ENCODE data around the gene CAMK2N1.
"Not testable (repeated sequence)": the region's sequence is repeated elsewhere in the genome, so short reads cannot be mapped to it uniquely, and the experiment has no call there.

Gene CAMK2N1

DNA sequence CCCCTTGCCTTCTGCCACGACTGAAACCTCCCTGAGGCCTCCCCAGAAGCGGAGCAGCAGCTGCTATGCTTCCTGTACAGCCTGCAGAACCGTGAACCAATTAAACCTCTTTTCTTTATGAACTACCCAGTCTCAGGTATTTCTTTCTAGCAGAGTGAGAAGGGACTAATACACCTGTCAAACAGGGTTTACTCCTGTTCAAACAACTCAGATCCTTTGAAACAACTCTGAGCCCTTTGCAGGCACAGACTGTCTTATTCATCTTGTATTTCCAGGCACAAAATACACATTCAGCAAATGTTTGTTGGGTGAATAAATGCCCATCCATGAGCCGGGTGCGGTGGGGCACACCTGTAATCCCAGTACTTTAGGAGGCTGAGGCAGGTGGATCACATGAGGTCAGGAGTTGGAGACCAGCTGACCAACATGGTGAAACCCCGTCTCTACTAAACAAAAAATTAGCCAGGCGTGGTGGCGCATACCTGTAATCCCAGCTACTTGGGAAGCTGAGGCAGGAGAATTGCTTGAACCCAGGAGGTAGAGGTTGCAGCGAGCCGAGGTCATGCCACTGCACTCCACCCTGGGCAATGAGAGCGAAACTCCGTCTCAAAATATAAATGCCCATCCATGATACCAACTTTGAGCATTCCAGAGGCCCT lies 10.8 kb upstream of the CAMK2N1 start:
- DNase-seq (ENCODE audit: low read depth in 2 of 3, low spot score in 2 of 3): not testable (repeated sequence)

DNA sequence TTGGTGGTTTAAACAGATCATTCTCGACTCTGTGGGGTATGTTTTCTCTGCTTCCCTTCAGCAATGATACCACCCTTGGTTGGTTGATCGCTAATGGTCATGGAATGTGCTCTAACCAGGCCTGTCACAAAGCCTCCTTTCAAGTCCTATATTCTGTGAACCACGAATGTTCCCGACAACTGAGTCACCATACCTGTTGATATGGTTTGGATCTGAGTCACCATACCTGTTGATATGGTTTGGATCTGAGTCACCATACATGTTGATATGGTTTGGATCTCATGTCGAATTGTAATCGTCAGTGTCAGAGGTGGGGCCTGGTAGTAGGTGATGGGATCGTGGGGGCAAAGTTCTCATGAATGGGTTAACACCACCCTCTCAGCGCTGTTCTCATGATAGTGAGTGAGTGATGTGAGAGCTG lies 10.2 kb upstream of the CAMK2N1 start:
- DNase-seq (ENCODE audit: low read depth in 2 of 3, low spot score in 2 of 3): no peak

DNA sequence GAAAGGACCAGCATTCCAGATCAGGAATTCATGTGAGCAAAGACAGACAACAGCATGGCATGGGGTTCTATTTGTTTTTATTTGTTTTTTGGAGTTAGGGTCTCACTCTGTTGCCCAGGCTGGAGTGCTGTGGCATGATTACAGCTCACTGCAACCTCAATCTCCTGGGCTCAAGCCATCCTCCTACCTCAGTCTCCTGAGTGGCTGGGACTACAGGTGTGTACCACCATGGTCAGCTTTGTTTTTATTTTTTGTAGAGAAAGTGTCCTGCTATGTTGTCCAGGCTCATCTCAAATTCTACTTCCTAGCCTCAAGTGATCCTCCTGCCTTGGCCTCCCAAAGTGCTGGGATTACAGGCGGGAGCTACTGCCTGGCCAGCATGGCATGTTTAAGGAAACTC lies 9.7 kb upstream of the CAMK2N1 start:
- no peak for DNase-seq (ENCODE audit: low read depth in 2 of 3, low spot score in 2 of 3)

DNA sequence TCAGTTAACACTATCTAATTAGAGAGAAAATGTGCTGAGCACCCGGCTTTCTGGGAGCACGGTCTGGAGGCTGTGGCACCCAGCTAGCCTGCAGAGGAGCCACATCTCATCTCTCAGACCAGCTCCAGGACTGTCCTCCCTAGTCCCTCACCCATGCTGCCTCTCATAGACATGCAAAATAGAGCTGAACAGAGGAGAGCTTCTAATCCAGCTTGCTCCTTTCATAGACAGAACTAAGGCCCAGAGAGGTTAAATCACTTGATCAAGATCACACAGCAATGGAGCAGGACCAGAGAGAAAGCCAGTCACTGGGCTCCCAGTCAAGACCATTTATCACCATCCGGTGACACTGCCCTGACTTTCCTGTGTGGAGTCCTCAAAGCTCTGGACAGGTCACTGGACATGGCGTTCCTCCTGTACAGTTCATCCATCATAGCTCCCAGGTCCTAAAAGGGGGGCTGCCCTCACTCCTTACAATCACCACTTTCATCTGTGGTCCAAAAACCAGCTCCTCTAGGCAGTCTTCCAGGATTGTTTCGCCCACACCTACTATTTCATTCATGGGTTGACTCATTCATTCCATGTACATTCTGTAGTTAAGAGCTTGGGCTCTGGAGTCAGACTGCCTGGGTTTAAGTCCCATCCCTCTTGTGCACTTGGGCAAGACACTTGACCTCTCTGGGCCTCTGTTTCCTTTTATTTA lies 8.8 kb upstream of the CAMK2N1 start:
- no peak for DNase-seq (ENCODE audit: low read depth in 2 of 3, low spot score in 2 of 3)

DNA sequence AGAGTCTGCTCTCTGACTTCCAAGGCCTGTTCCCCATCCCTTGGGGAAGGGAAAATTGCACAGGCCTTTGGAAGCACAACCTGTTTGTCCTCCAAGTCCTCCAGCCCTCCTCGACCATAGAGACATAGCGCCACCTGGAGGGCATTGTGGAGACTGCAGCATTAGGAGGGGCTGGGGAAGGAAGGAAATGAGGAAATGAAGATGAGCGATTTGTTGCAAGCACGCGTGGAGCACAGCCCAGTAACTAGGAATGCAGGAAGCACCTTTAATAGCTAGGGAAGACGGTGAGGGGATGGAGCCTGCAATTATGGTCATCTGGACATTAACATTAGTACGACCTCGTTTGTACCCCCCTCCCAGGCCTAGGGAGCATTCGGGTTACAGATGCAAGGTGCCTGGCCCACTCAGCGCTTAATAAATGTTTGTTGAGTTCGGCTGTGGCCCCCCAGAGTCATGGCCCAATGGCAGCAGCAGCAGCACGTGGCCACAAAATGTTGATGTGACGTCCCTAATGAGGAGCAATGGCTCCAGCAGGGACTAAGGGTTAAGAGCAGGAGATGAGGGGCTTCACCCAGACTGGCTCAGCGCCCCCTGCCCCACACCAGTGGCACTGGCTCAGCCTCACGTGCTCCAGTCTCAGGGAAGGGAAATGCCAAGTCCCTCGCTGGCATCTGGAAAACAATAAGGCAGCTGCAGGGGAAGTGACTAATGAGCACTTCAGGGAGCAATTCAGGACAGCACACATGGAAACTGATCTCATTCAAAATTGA lies 8.0 kb upstream of the CAMK2N1 start:
- peak in 2 of 3 experiments; percentile 76 to 86 for DNase-seq (ENCODE audit: low read depth in 2 of 3, low spot score in 2 of 3)

DNA sequence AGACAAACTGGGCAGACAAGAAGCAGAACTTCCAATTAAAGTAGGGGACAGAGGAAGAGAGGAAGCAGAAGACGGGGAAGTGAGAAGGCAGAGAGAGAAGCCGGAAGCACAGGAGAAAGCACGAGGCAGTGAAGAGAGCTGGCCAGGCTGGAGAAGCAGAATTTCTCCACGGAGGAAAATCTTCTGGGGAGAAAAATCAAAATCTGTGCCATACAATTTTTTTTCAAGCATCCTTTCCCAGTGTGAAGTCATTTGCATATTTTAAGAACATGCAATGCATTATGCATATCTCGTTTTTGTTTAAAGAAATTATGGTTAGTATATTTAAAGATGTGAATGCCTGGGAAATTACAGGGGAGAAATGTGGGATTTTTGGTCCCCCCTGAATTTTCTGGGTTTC lies 7.3 kb upstream of the CAMK2N1 start:
- no peak for DNase-seq (ENCODE audit: low read depth in 2 of 3, low spot score in 2 of 3)

DNA sequence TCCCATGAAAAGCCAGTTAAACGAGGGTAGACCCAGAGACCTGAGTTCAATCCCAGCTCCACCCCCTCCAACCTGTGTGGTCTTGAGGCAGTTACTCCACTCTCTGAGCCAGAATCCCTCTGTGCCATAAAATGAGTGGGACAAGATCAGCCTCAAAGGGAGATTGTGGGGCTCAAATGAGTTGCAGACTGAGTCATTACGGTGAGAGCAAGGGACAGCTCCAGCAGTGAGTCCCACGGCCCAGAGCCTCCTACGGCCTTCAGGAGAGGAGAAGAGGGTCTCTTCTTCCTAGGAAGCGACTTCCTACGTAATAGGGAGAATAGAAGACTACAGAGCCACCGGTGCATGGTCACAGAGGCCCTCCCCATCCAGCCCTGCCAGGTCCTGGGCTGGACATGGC lies 6.7 kb upstream of the CAMK2N1 start:
- DNase-seq (ENCODE audit: low read depth in 2 of 3, low spot score in 2 of 3): no peak

DNA sequence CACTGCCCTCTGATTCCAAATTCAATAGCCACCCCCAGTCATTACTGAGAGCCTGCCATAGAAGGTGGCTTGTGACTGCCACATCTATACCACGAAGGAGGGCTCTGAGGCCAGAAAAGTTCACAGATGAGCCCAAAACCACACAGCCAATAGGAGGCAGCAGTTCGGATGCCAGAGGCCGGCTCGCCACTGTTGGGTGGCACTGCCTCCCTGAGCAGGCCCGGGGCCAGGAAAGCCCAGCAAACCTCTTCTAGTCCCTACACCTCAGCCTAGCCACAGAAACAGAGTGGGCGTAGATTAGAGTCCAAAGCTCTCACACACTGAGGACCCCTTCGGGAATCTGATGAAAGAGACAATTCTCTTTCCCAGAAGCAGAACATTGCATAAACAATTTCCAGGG lies 5.9 kb upstream of the CAMK2N1 start:
- no peak for DNase-seq (ENCODE audit: low read depth in 2 of 3, low spot score in 2 of 3)

DNA sequence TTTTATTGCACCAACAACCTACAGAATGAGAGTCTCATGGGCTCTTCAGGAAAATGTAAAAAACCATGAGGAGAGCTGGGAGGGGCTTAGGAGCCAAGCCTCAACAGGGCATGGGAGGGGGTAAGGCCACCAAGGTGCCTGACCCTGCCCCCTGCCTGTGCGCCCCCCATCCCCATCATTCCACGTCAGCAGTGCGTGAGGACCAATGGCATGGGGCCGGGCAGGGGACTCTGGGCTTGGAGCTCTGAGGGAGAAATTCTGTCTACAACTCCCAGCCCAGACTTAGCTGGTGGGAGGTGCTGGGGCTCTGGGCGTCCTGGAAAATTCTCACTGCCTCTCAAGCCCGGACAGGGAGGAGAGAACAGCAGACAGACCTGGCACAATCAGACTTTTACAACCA lies 5.2 kb upstream of the CAMK2N1 start:
- no peak for DNase-seq (ENCODE audit: low read depth in 2 of 3, low spot score in 2 of 3)

DNA sequence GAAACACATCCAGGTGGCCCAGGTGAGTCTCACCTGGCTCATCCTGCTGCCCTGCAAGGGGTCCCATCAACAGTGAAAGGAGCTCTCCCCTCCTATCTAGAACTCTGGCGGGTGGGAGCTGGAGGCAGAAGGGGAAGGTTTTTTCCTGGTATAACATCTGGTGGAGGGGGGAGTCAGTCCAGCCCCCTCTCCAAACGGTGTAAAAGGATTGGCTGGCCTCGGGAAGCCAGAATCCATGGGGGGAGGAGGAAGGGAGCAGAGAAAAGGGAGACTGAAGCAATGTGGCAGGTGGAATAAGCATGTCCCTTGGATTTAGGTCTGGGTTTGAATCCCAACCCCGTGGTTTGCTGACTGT lies 1.2 kb upstream of the CAMK2N1 start:
- DNase-seq (ENCODE audit: low read depth in 2 of 3, low spot score in 2 of 3): no peak

DNA sequence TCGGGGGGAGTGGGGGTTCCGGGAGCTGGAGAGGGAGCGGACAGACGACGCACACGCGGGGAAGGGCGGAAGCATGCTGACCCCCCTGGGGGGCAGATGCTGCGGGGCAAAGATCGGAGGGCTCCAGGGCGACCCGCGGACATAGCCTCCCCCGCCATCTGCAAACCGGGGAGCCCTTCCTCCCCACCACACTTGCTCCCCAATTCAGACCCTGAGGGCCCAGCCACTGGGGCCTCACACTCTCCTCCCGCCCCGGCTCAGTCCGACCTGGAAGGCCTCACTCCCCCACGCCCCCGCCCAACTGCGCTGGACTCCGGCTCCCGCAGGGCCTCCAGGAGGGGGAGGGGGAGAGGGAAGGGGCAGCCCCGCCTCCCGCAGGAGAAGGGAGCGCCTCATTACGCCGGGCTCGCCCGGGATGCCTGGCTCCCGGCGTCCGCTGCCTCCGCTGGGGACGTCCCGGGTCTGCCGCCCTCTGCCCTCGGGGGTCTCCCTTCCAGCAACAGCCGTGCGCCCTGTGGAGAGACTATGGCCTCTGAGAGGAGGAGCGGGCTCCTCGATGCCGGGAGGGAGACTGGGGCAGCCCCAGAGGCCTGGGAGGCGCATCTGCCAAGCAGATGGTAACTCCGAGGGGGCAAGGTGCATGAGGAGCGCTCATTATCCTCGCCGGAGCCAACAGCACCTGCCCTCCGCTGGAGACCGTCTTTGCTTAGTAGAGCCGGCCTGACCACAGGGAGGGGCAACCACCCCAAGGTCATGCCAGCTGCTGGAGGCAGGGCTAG lies 636 bp upstream of the CAMK2N1 start:
- no peak for DNase-seq (ENCODE audit: low read depth in 2 of 3, low spot score in 2 of 3)

DNA sequence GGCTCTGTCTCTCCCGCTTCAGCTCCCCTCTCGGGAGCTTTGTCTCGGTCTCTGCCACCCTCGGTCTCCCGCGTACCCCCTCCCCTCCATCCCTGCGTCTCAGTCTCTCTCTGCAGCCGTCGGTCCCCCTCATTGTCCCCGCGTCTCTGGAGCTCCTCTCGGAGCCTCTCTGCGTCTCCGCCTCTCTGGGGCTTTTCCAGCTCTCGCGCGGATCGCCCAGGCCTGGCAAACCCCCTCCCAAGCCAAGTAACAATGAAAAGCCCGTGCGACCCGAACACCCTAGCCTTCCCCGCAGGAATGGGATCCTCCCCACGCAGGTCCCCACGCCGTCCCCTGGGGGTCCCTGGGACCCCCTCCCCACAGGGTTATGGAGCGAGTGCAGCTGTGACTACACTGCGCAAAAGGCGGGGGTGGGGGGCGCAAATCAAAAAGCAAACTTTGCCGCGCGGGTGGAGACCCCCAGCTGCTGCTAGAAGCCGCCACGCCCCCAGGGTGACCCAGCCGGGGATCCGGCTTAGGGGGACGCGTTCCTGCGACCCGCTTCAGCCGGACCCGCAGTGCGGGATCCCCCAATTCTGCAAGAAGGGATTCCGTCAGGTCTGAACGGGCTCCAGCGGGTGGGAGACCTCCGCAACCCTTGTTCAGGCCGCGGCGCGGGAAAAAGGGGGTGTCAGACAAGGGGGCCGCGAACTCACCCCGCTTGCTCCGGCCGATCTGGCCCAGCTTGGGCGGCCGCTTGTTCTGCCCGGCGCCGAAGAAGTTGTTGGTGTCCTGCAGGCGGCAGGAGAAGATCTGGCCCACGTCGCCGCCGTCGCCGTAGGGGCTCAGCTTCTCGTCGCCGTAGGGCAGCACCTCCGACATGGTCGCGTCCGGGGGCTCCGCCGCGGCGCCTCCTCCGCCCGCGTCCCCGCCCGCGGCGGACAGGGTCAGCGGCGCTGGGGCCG lies 1.2 kb downstream of the CAMK2N1 start:
- no peak for DNase-seq (ENCODE audit: low read depth in 2 of 3, low spot score in 2 of 3)

DNA sequence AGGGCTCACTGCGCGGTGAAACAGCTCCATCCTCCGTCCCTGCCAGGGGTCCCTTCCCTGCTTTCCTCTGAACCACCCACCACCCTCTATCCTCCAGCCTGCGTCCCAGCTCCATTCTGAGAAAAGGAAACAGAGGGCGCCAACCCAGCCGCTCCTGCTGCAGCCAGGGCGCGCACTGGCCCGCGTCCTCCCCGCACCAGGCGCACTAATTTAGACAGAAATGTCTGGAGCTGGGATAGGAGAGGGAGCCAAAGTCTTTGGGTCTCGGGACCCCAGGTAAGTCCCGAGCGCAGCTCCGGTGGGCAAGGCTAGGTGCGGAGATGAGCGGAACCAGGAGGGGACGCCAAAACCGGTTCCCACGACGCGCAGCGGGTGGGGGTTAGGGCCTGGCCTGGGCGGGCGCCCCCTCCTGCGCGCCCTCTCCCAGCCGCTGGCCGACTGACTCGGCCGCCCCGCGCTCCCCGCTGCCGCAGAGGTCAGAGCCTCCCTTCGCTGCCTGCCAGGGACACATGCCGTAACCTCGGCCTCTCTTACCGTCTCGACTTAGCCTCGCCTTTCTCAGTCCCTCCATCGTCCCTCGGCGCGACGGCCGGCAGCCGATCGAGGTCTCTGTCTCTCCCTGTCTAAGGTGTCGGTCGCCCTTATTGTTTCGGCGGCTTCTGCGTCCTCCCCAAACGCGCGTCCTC lies 2.0 kb downstream of the CAMK2N1 start:
- no peak for DNase-seq (ENCODE audit: low read depth in 2 of 3, low spot score in 2 of 3)

DNA sequence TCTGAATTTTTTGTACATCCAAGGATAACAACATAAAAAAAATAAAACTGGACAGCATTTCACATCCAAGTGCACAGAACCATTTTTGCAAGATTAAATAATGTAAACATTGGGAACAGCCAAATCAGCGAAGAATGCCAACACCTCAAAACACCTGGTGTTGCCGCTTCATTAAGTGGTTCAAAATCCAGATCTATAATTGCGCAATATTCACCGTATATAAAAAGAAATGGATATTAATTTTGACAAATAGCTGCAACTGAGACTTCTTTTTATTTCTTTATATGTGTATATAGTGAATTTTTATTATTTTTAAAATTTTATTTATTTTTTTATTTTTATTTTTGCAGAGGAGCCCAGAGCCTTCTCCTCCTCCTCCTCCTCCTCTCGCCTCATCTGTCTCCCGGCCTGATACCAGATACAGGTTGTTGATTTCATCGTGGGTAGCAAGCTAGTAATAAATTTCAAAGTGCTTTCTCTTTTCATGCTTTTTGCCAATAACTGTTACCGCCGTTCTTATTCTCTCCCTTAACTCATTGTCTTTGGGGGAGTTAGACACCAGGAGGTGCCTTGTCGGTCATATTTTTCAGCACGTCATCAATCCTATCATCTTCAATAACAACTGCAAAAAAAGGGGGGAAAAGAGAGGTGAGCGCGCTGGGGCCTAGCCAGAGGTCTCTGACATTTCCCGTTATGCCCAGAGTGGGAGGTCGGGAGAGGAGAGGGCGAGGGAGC lies 2.7 kb downstream of the CAMK2N1 start:
- DNase-seq (ENCODE audit: low read depth in 2 of 3, low spot score in 2 of 3): no peak

DNA sequence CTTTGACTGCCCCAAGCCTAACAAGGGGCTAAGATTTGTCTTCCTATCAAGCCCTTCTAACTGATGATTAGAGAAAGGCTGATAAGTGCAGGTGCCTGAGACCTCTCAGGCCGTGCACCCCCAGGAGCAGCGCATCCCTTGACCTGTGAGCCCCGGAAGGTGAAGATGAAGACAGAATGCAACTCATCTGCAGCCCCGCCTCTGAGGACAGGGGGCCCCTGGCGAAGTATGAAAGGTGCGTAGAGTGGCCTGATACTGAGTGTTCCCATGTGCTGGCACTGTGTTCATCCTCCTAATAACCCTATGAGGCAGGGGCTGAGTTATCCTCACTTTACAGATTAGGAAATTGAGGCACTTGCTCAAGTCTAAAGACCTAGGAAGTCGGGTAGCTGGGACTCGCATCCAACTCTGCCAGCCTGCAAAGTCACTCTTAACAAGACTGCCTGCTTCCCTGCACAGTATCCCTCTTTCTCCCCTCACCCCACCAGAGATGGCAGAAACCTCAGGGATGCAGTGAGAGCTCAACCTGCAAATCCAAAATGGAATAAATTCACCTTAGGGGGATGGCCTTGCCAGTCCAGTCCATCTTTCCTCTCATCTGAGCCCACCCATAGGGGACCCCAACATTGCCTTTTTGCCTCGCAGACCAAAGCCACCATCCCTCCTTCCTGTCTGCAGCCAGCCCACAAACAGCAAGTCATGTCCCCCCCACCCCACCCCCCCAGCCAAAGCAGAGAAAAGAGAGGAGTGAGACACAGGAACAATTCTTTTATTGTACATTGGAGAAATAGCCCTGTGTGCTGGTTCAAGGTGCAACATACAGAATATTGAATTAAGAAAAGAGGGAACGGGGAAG lies 4.1 kb downstream of the CAMK2N1 start:
- DNase-seq (ENCODE audit: low read depth in 2 of 3, low spot score in 2 of 3): no peak

DNA sequence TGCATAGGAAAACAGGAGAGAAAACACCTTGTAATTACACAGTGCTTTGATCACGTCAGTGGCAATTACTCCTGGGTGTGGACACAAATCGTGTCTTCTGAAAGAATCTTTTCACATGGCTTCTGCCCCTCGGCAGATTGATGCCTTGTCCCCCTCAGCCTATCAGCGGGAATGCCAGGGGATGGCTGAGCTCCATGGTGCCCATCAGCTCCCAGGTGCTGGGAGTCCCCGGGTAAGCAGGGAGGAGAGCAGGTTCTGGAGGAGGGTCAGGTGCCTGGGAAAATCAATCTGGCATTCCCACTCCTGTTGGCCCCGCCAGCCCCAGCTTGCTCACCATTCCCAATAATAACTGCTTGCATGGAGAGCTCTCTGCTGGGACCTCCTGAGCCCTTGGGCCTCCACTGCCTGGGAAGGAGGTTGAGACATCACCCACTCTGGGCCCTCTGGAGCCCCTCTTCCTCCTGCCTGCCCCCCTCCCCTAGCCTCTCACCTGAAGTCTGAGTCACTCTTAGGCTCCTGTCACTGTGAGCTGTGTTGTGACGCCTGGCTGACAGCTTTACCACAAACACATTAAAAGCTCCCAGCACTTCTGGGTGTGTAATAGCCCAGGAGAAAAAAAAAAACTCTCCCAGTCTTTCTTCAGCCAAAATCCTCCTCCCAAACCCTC lies 4.9 kb downstream of the CAMK2N1 start:
- no peak for DNase-seq (ENCODE audit: low read depth in 2 of 3, low spot score in 2 of 3)

DNA sequence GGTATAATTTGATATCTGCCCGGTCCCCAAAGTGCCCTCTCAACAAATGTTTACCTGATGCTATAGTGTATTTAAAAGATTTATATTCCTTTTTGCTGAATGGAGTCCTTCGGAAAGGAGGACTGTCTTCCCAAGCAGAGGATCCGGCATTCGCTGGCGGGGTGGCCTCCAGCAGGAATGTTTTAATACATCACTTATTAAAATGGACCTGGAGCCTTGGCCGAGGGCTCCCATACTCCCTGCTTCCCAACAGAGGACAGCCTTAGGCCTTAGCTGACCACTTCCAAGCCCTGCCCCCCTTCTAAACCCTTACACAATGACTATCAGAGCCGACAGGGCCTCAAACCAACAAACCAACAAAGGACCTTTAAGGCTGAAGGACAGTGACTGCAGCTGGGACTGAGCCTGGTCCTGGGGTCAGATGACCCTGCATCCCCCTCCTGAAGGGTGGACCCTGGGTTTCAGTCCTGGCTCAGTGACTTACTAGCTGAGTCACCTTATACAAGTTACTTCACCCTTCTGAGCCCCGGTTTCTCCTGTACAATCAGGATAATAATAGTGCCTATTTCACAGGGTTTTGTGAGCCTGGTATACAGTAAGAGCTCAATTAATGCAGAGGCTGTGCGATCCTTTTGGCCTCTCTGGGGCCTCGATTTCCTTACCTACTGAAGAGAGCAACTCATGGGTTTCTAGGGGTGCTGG lies 5.6 kb downstream of the CAMK2N1 start:
- DNase-seq (ENCODE audit: low read depth in 2 of 3, low spot score in 2 of 3): no peak
